Measurements from ENCODE around the gene FOXA2. TPM values are rescaled to one million over a fixed set of nuclear protein-coding genes. Genes with fewer than 3 reads are reported as not detected.

FOXA2 gene
- not detected for total RNA-seq

GRCh38 chr20:22584522-22584921 lies at the start of gene FOXA2:
Gene FOXA2 (minus strand): TSS chr20:22584572. CDS start chr20:22584278, 294 bp downstream.

Small RNAs within 50 kb of the gene (small RNA-seq; reads per million reads assigned to genes)
- not detected for gene LINC00261 (ENCODE audit: low replicate concordance)
